ENCODE measurements around the gene PITPNM3. TPM values are rescaled to one million over a fixed set of nuclear protein-coding genes. Genes with fewer than 3 reads are reported as not detected.

PITPNM3 gene
- total and polyA plus RNA-seq, 10 donors, result 5.4 to 215 (median 125) TPM

DNA sequence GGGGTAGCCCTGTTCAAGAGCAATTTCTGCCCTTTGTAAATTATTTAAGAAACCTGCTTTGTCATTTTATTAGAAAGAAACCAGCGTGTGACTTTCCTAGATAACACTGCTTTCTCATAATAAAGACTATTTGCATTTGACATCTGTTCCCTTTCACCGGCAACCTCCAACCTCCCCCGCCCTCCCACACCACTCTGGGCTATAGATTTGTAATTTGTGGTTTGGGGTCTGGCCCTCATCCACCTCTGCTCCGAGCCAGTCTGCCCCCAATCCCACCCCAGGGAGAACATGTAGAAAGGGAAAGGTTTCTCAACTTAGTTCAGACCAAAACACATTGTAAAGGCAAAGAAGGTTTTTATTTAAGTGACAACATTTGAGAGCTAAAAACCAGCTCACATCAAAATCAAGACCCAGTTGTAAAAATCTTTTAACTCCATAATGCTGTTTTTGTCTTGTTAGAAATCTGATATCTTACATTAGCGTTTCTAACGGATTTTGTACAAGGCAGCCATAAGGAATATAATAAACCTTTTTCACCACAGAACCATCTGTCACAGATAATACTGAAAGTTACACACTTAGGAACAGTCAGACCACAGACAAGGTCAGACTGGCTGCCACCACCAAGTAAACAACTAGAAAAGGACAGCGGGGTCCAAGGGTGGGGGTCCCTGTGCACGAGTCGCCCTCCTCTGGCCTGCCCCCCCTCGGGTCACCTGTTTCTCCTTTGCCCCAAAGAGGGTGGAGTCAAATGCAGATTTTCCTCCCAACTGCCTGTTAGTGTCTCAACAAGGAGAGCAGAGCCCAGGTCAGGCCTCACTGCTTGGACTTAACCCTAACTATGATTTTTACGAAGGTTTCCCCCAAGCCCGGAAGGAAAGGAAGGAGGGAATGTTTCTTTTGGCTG lies 105.2 kb downstream of the PITPNM3 start:
- peak; percentile 64 for DNase-seq
- Histone ChIP-seq H3K4me3 (no peak overlapping the region), H3K4me1 (peaks cover 11 to 85% (median 50%) of the 10 kb centered on the region in 6 donors), H3K36me3 (peaks cover 0 to 44% (median 0%) of the 10 kb centered on the region in 6 donors), H3K27ac (peak overlapping the region in 6 of 8 donors; percentile 26 to 88 (median 62)), H3K9me3 (no peaks in the 10 kb centered on the region), H3K27me3 (replicated peaks in 1 of 7) (peaks cover 0 to 15% (median 0%) of the 10 kb centered on the region in 7 donors)
- TF ChIP-seq POLR2AphosphoS5 (IDR thresholded peaks at IDR 0.05) (peak in 1 of 3 donors; percentile 26), CTCF (IDR thresholded peaks at IDR 0.05 in 8 of 11, conservative IDR thresholded peaks at IDR 0.05 in 3 of 11) (no peak)
- 21 to 30% (median 24%) methylated on average over 12 of the region's 12 CpGs for WGBS, 5 donors
- intact Hi-C loops (cut with DNase I; ENCODE audit: low total_unique reads), result no loop called here

DNA sequence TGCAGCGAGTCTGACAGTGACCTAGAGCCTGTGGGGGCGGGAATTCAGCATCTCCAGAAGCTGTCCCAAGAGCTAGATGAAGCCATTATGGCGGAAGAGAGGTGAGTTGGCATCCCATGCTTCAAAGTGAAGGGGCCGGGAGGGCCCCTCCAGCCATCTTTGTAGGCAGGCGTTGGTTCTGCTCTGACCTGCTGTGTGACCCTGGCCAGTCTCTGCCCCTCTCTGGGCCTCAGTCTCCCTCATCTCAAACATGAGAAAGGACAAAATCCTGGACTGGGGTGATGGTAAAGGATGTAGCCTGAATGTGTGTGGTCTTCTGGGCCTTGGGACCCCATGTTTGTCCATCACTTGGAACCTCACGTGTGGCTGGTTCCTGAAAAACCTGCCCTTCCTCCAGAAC lies 107.0 kb downstream of the PITPNM3 start:
- peak; percentile 50 for DNase-seq
- TF ChIP-seq CTCF (IDR thresholded peaks at IDR 0.05 in 8 of 11, conservative IDR thresholded peaks at IDR 0.05 in 3 of 11) (no peak), POLR2AphosphoS5 (IDR thresholded peaks at IDR 0.05) (no peak), POLR2A (IDR thresholded peaks at IDR 0.05) (no peak)
- Histone ChIP-seq H3K36me3 (peaks cover 0 to 44% (median 0%) of the 10 kb centered on the region in 6 donors), H3K27me3 (replicated peaks in 1 of 7) (peaks cover 0 to 3% (median 0%) of the 10 kb centered on the region in 7 donors), H3K4me1 (peaks cover 5 to 86% (median 53%) of the 10 kb centered on the region in 6 donors), H3K9me3 (no peaks in the 10 kb centered on the region), H3K4me3 (no peak overlapping the region), H3K27ac (peak overlapping the region in 4 of 8 donors; percentile 6 to 88 (median 52))
- intact Hi-C loops (cut with DNase I; ENCODE audit: low total_unique reads), result no loop called here
- WGBS, 5 donors, result 84 to 100% (median 89%) methylated on average over 3 to 6 of the region's 6 CpGs

- TF ChIP-seq POLR2AphosphoS5 (IDR thresholded peaks at IDR 0.05) (peak in 1 of 3 donors; percentile 28), POLR2A (IDR thresholded peaks at IDR 0.05) (no peak), CTCF (IDR thresholded peaks at IDR 0.05 in 8 of 11, conservative IDR thresholded peaks at IDR 0.05 in 3 of 11) (no peak)
- Histone ChIP-seq H3K4me3 (no peak overlapping the region), H3K36me3 (peaks cover 0 to 44% (median 0%) of the 10 kb centered on the region in 6 donors), H3K27ac (peak overlapping the region in 2 of 8 donors; percentile 20 to 83), H3K27me3 (replicated peaks in 1 of 7) (no peaks in the 10 kb centered on the region), H3K9me3 (no peaks in the 10 kb centered on the region), H3K4me1 (peaks cover 2 to 86% (median 51%) of the 10 kb centered on the region in 6 donors)
- DNase-seq, result peak; percentile 47
- intact Hi-C loops (cut with DNase I; ENCODE audit: low total_unique reads), result no loop called here
- 83 to 95% (median 90%) methylated on average over 6 of the region's 6 CpGs for WGBS, 5 donors
Measured at GRCh38 chr17:6448473-6448872, 107.9 kb downstream of the PITPNM3 start.

DNA sequence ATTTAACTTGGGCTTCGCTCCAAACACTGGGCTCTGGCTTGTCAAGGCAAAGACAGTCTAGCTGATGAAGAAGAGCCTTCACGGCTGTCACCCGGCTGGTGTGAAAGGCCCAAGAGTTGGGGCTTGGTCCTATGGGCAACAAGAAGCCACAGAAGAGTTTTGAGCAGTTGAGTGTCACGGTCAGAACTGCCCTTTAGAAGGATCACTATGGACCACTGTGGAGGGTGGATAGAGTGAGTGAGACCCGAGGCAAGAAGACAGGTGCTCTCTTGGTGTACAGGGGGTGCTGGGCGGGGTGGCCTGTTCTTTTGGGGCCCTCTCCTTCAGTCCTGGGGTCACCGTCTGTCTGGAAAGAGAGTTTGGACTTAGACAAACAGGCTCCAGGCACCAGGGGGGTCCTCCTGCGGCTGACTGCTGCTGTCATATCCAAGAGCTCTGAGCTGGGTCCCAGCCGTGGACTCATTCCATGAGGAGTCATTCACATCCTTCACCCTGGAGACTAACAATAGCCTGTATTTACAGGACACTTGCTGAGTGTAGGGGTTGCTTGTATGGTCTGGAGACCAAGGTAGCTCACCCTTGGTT lies 109.7 kb downstream of the PITPNM3 start:
- H3K27ac ChIP-seq, result peak overlapping the region in 3 of 8 donors; percentile 30 to 50 (median 32)
- TF ChIP-seq POLR2AphosphoS5 (IDR thresholded peaks at IDR 0.05), result peak in 1 of 3 donors; percentile 27
- no peak for TF ChIP-seq CTCF (IDR thresholded peaks at IDR 0.05 in 8 of 11, conservative IDR thresholded peaks at IDR 0.05 in 3 of 11)
- no peak for TF ChIP-seq POLR2A (IDR thresholded peaks at IDR 0.05)
- intact Hi-C loops (cut with DNase I; ENCODE audit: low total_unique reads), result no loop called here
- peaks cover 0 to 75% (median 42%) of the 10 kb centered on the region in 6 donors for H3K4me1 ChIP-seq
- no peak overlapping the region for H3K4me3 ChIP-seq
- DNase-seq, result peak; percentile 51
- H3K27me3 ChIP-seq (replicated peaks in 1 of 7), result no peaks in the 10 kb centered on the region
- WGBS, 5 donors, result 73 to 82% (median 81%) methylated on average over 9 of the region's 9 CpGs
- no peaks in the 10 kb centered on the region for H3K9me3 ChIP-seq
- peaks cover 0 to 37% (median 0%) of the 10 kb centered on the region in 6 donors for H3K36me3 ChIP-seq

Data from spleen (tissue), 11 donors.